Naive thymus-derived CD8-positive, alpha-beta T cell (primary cell): ENCODE measurements around the gene NSMCE4A. TPM values are rescaled to one million over a fixed set of nuclear protein-coding genes. Genes with fewer than 3 reads are reported as not detected.
A peak's percentile ranks its signal among the peaks of the same experiment; 100 is the strongest.
"Not testable (repeated sequence)": the region's sequence is repeated elsewhere in the genome, so short reads cannot be mapped to it uniquely, and the experiment has no call there.

Experiments used
- ATAC-seq, 2 donors: fragments of 150-1000 bp; cut with Tn5 transposase in 1 of 2; sonication (Bioruptor Pico), chemical (Tn5 transposase) in 1 of 2; 1 replicate in 1 of 2; 2 replicates in 1 of 2; pipeline ENCODE4 v1.10.0; 2021; ENCODE audit warnings: mild to moderate bottlenecking in 2 of 2, moderate library complexity in 2 of 2
- POLR2A ChIA-PET: fragments of 350-600 bp; sonication (Branson Sonifier 250); formaldehyde crosslinking; loops from one replicate; lab custom pipeline; 2021; ENCODE audit warnings: antibody characterized with exemption; lab: Charles Lee
- DNase-seq, 10 donors: peaks; one replicate each; pipeline versions ENCODE4 v3.0.0 to v3.0.0-alpha.2; 2020 to 2022
- H3K27ac Mint-ChIP-seq, 10 donors: one replicate each; pipeline ENCODE4 v1.8.0; 2020 to 2022; ENCODE audit warnings: mild to moderate bottlenecking in 10 of 10, mixed read lengths in 10 of 10, moderate library complexity in 4 of 10, inconsistent platforms in 1 of 10
- H3K27me3 Mint-ChIP-seq, 5 donors: one replicate each; pipeline ENCODE4 v1.8.0; 2021 to 2022; ENCODE audit warnings: mixed read lengths in 5 of 5
- H3K36me3 Mint-ChIP-seq, 3 donors: one replicate each; pipeline ENCODE4 v1.8.0; 2020 to 2022; ENCODE audit warnings: mixed read lengths in 3 of 3, mild to moderate bottlenecking in 2 of 3, inconsistent platforms in 1 of 3
- H3K4me1 Mint-ChIP-seq, 4 donors: one replicate each; pipeline ENCODE4 v1.8.0; 2021 to 2022; ENCODE audit warnings: mixed read lengths in 4 of 4
- H3K4me3 Mint-ChIP-seq, 10 donors: one replicate each; pipeline ENCODE4 v1.8.0; 2020 to 2022; ENCODE audit warnings: mild to moderate bottlenecking in 10 of 10, mixed read lengths in 10 of 10, moderate library complexity in 6 of 10, inconsistent platforms in 1 of 10
- H3K9me3 Mint-ChIP-seq, 9 donors: one replicate each; pipeline ENCODE4 v1.8.0; 2020 to 2022; ENCODE audit warnings: mixed read lengths in 9 of 9, mild to moderate bottlenecking in 3 of 9, inconsistent platforms in 1 of 9, moderate library complexity in 1 of 9
- polyA plus RNA-seq, 3 donors: library from polyadenylated mRNA; unstranded; fragments of 300-500 nt; fragmentation: Illumina TruSeq; gene quantifications; one replicate each; pipeline ENCODE4 v1.2.3, GENCODE V29; 2021
- total RNA-seq, 8 experiments: library from RNA in 2 of 8; stranded (reverse) in 2 of 8; gene quantifications; one replicate each; pipeline ENCODE4 v1.2.3 and lab custom pipeline; 2021 to 2026

The NSMCE4A gene
- total and polyA plus RNA-seq, 5 experiments from 2014 or later = 43.5 to 94.0 (median 49.8) TPM

- Mint-ChIP-seq H3K9me3 (no peaks in the 10 kb centered on the region), H3K27ac (peak overlapping the region in 1 of 10 donors; percentile 46), H3K4me3 (no peak overlapping the region), H3K4me1 (peaks cover 0 to 3% (median 0%) of the 10 kb centered on the region in 4 donors), H3K27me3 (no peaks in the 10 kb centered on the region), H3K36me3 (peaks cover 0 to 9% (median 0%) of the 10 kb centered on the region in 3 donors)
- no peak for ATAC-seq
- no peak for DNase-seq
- POLR2A ChIA-PET = no interaction called here
These were observed 26.0 kb downstream of the NSMCE4A start for GRCh38 chr10:121949049-121949448.

GRCh38 chr10:121947343-121948330 is 27.4 kb downstream of the NSMCE4A start:
- H3K27ac Mint-ChIP-seq = no peak overlapping the region

DNA sequence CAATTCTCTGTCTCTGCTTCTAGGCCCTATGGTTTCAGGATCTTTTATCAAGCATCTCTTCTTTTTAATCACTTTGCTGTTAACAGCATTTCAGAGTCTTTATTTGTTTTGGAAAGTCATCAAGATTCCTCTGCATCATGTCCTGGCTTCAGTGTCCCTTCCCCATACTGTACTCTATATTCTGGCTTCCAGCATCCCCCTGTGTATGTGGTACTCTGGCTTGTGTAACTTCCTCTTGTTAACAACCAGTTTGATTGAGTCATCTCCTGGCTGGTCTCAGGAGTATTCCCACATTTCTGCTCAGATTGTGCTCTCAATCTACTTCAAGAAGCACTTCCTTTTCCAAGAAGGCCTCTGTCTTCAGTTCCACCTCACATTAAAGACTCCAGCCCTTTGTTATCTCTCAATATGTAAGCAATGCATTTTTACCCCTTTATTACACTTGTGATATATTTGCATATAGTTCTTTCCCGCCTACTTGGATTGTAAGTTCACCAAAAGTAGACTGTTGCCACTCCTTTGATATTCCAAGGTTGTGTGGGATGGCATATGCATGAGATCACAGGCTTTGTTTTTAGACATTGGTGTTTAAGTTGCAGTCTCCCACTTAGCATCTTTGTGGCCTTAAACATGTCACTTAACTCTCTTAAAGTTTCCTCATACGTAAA is 32.1 kb downstream of the NSMCE4A start:
- peaks cover 0 to 15% (median 11%) of the 10 kb centered on the region in 5 donors for H3K27me3 Mint-ChIP-seq
- peaks cover 0 to 3% (median 0%) of the 10 kb centered on the region in 4 donors for H3K4me1 Mint-ChIP-seq
- H3K9me3 Mint-ChIP-seq = no peaks in the 10 kb centered on the region
- H3K36me3 Mint-ChIP-seq = no peaks in the 10 kb centered on the region
- POLR2A ChIA-PET = no interaction called here
- no peak overlapping the region for H3K27ac Mint-ChIP-seq
- DNase-seq = no peak
- H3K4me3 Mint-ChIP-seq = no peak overlapping the region
- ATAC-seq = no peak

More at GRCh38 chr10:121947343-121948330, 27.4 kb downstream of the NSMCE4A start:
- H3K4me1 Mint-ChIP-seq = peaks cover 0 to 3% (median 0%) of the 10 kb centered on the region in 4 donors
- DNase-seq = no peak
- H3K27me3 Mint-ChIP-seq = peaks cover 0 to 8% (median 0%) of the 10 kb centered on the region in 5 donors
- no peak overlapping the region for H3K4me3 Mint-ChIP-seq
- POLR2A ChIA-PET = no interaction called here
- peaks cover 0 to 2% (median 0%) of the 10 kb centered on the region in 3 donors for H3K36me3 Mint-ChIP-seq
- H3K9me3 Mint-ChIP-seq = no peaks in the 10 kb centered on the region
- ATAC-seq = no peak

DNA sequence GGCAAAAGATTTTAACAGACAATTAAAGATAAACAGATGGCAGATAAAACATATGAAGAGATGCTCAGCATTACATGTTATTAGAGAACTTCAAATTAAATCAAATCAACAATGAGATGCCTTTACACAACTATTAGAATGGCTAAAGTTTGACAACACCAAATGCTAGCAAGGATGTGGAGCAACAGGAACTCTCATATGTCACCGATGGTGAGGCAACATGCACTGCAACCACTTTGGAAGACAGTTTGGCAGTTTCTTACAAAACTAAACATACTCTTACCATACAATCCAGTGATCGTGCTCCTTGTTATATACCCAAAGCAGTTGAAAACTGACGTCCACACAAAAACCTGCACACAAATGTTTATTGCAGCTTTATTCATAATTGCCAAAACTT is 33.5 kb downstream of the NSMCE4A start:
- DNase-seq = no peak
- H3K4me3 Mint-ChIP-seq = no peak overlapping the region

GRCh38 chr10:121936295-121936694 is 38.7 kb downstream of the NSMCE4A start:
- no peaks in the 10 kb centered on the region for H3K36me3 Mint-ChIP-seq
- H3K4me3 Mint-ChIP-seq = no peak overlapping the region
- H3K27me3 Mint-ChIP-seq = peaks cover 0 to 12% (median 9%) of the 10 kb centered on the region in 5 donors
- POLR2A ChIA-PET = interaction anchor here (1.5 kb wide), 1 partner anchor 8 kb away, joined by 3 read pairs; the partner anchor contains the start of gene ATE1
- H3K27ac Mint-ChIP-seq = no peak overlapping the region
- H3K9me3 Mint-ChIP-seq = no peaks in the 10 kb centered on the region
- H3K4me1 Mint-ChIP-seq = peaks cover 0 to 3% (median 0%) of the 10 kb centered on the region in 4 donors
- DNase-seq (no peak), ATAC-seq (no peak)

More for the DNA sequence above, 33.5 kb downstream of the NSMCE4A start:
- Mint-ChIP-seq H3K36me3 (no peaks in the 10 kb centered on the region), H3K4me1 (no peaks in the 10 kb centered on the region), H3K27me3 (peaks cover 0 to 17% (median 11%) of the 10 kb centered on the region in 5 donors), H3K27ac (no peak overlapping the region), H3K9me3 (no peaks in the 10 kb centered on the region)
- POLR2A ChIA-PET = no interaction called here
- ATAC-seq = no peak

DNA sequence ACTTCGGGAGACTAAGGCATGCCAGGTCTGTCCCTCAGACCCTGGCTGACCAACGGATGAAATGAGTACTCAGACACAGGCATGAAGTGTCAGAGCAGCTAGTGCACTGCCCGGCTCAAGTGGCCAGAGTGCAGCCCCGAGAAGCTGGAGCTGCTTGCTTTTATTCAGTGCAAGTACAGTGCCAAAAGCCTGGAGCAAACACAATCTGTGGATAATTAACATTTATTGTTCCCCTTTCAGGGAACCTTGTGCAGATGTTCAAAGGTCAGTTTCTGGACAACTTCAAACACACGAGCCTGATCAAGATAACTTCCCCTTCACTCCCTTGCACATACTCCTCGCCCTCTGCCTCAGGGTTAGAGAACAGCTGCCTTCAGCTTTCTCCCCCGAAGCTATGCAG is 39.3 kb downstream of the NSMCE4A start:
- no peak overlapping the region for H3K4me3 Mint-ChIP-seq
- peaks cover 0 to 5% (median 2%) of the 10 kb centered on the region in 4 donors for H3K4me1 Mint-ChIP-seq
- no peak overlapping the region for H3K27ac Mint-ChIP-seq
- DNase-seq (no peak), ATAC-seq (no peak)
- no peaks in the 10 kb centered on the region for H3K9me3 Mint-ChIP-seq
- peaks cover 0 to 11% (median 6%) of the 10 kb centered on the region in 5 donors for H3K27me3 Mint-ChIP-seq
- POLR2A ChIA-PET = interaction anchor here (1.5 kb wide), 1 partner anchor 8 kb away, joined by 3 read pairs; the partner anchor contains the start of gene ATE1
- no peaks in the 10 kb centered on the region for H3K36me3 Mint-ChIP-seq

GRCh38 chr10:121930268-121931085 is 44.5 kb downstream of the NSMCE4A start:
- H3K36me3 Mint-ChIP-seq, H3K9me3 Mint-ChIP-seq, DNase-seq, POLR2A ChIA-PET, H3K27me3 Mint-ChIP-seq, ATAC-seq: not testable (repeated sequence)
- Mint-ChIP-seq H3K4me1 (peaks cover 7 to 35% (median 31%) of the 10 kb centered on the region in 4 donors), H3K4me3 (peak overlapping the region in 6 of 10 donors; percentile 29 to 77 (median 66)), H3K27ac (peak overlapping the region in 8 of 10 donors; percentile 11 to 91 (median 68))

GRCh38 chr10:121929585-121930267 is 45.3 kb downstream of the NSMCE4A start:
- peak overlapping the region in 8 of 10 donors; percentile 23 to 77 (median 64) for H3K4me3 Mint-ChIP-seq
- ATAC-seq, DNase-seq, H3K27me3 Mint-ChIP-seq, H3K36me3 Mint-ChIP-seq, POLR2A ChIA-PET, H3K9me3 Mint-ChIP-seq: not testable (repeated sequence)
- H3K27ac Mint-ChIP-seq = peak overlapping the region in 9 of 10 donors; percentile 52 to 91 (median 71)
- H3K4me1 Mint-ChIP-seq = peaks cover 10 to 42% (median 33%) of the 10 kb centered on the region in 4 donors

- no peaks in the 10 kb centered on the region for H3K36me3 Mint-ChIP-seq
- ATAC-seq (no peak), DNase-seq (peak in 2 of 10 donors; percentile 1 to 16)
- H3K4me1 Mint-ChIP-seq = peaks cover 10 to 42% (median 33%) of the 10 kb centered on the region in 4 donors
- no peaks in the 10 kb centered on the region for H3K9me3 Mint-ChIP-seq
- peak overlapping the region; percentile 70 to 95 (median 91) for H3K4me3 Mint-ChIP-seq
- H3K27ac Mint-ChIP-seq = peak overlapping the region; percentile 84 to 96 (median 93)
- POLR2A ChIA-PET = interaction anchor here (0.5 to 2.6 kb wide), 6 partner anchors 8 to 1077 kb away, joined by 3 to 26 read pairs (median 4); partner anchors contain the start of genes NSMCE4A and WDR11
- H3K27me3 Mint-ChIP-seq = no peaks in the 10 kb centered on the region
These were observed 46.5 kb downstream of the NSMCE4A start for GRCh38 chr10:121928528-121928884.

GRCh38 chr10:121927841-121928527 is 47.0 kb downstream of the NSMCE4A start, which contains the start of gene ATE1:
TSS of gene ATE1 (minus strand) at chr10:121928031. CDS start at chr10:121927949, 82 bp downstream.
- Mint-ChIP-seq H3K27ac (peak within 1 kb of the TSS; percentile 86 to 97 (median 96)), H3K9me3 (no peaks in the 10 kb centered on the region), H3K4me3 (peak within 1 kb of the TSS; percentile 83 to 95 (median 92)), H3K27me3 (no peaks in the 10 kb centered on the region), H3K4me1 (peaks cover 10 to 43% (median 33%) of the 10 kb centered on the region in 4 donors), H3K36me3 (peaks cover 0 to 2% (median 0%) of the 10 kb centered on the region in 3 donors)
- POLR2A ChIA-PET = interaction anchor here (0.6 to 2.6 kb wide), 6 partner anchors 8 to 1437 kb away, joined by 3 to 26 read pairs (median 4); partner anchors contain the start of genes NSMCE4A and WDR11
- ATAC-seq = peak; percentile 94 to 95
- DNase-seq = peak; percentile 69 to 87 (median 80)
